Osteoblast (primary cell): Measurements from ENCODE around the gene SPIRE1. TPM values are rescaled to one million over a fixed set of nuclear protein-coding genes. Genes with fewer than 3 reads are reported as not detected.

Experiments used
- DNase-seq: peaks from one replicate; pipeline ENCODE4 v3.0.0; 2011; ENCODE audit warnings: low spot score, mixed read lengths; ENCODE audit not compliant: insufficient read length; ENCODE audit errors: missing footprints
- H2AFZ ChIP-seq: 2 replicates; pipeline ENCODE4 v1.6.0; 2011; ENCODE audit warnings: mild to moderate bottlenecking, low read length
- H3K27ac ChIP-seq: 2 replicates; pipeline ENCODE4 v1.5.1; 2011; ENCODE audit warnings: mild to moderate bottlenecking, low read depth, low read length, moderate library complexity
- H3K27me3 ChIP-seq: 2 replicates; pipeline ENCODE4 v1.6.0; 2012; ENCODE audit warnings: mild to moderate bottlenecking, control low read depth, inconsistent platforms, low read length, moderate library complexity; ENCODE audit not compliant: insufficient read depth
- H3K36me3 ChIP-seq: 2 replicates; pipeline ENCODE4 v1.5.1; 2011; ENCODE audit warnings: mild to moderate bottlenecking, low read length, control low read depth, moderate library complexity; ENCODE audit not compliant: insufficient read depth
- H3K4me1 ChIP-seq: 2 replicates; pipeline ENCODE4 v1.5.1; 2011; ENCODE audit warnings: mild to moderate bottlenecking, low read length, control low read depth, moderate library complexity; ENCODE audit not compliant: insufficient read depth
- H3K4me2 ChIP-seq: 2 replicates; pipeline ENCODE4 v1.6.0; 2011; ENCODE audit warnings: mild to moderate bottlenecking, low read length; ENCODE audit not compliant: insufficient read depth
- H3K4me3 ChIP-seq: fragments of 200-600 bp; sonication (generic); 3 replicates; pipeline ENCODE4 v1.5.1; 2012; ENCODE audit warnings: mild to moderate bottlenecking, low read length, inconsistent platforms; ENCODE audit not compliant: insufficient read depth
- H3K79me2 ChIP-seq: 2 replicates; pipeline ENCODE4 v1.6.0; 2012; ENCODE audit warnings: mild to moderate bottlenecking, low read length, control low read depth, inconsistent platforms; ENCODE audit not compliant: insufficient read depth
- H3K9me3 ChIP-seq: 2 replicates; pipeline ENCODE4 v1.5.1; 2011; ENCODE audit warnings: low read depth, low read length, control low read depth
- H4K20me1 ChIP-seq: 2 replicates; pipeline ENCODE4 v1.6.0; 2012; ENCODE audit warnings: mild to moderate bottlenecking, low read length, control low read depth; ENCODE audit not compliant: insufficient read depth
- total RNA-seq: library from RNA; depleted of rRNA; stranded (reverse); fragments of >200 nt; gene quantifications from 2 replicates; pipeline ENCODE4 v1.2.3, GENCODE V29; 2012
- TF ChIP-seq, protein P1 (sequence below): IDR thresholded peaks from 2 replicates; pipeline ENCODE4 v1.5.1; 2011; ENCODE audit warnings: mild to moderate bottlenecking, low read depth, low read length, moderate library complexity; ENCODE audit errors: extremely low read depth

The SPIRE1 gene
- total RNA-seq, 1 donor, result 64.4 TPM

GRCh38 chr18:12455496-12455895, 202.4 kb downstream of the SPIRE1 start:
- no peak overlapping the region for H3K4me2 ChIP-seq

DNA sequence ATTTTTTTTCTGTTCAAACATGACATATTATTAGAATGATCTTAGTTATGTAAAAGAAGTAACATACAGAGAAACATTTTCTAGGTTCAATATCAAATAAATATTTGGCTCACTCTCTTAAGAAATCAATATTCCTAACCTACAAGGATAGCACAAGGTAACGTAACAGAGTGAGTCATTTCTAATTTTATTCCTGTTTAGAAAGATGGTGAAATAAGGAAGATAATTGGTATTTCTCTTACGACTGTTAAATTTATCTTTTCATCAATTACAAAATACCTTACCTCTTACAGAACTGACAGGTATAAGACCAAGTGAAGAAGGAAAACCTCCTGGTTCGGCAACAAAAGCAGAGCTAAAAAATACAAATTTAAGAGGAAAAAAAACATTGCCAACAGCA, 205.1 kb downstream of the SPIRE1 start:
- Histone ChIP-seq H3K4me1 (no peaks in the 10 kb centered on the region), H3K9me3 (no peaks in the 10 kb centered on the region), H4K20me1 (no peaks in the 10 kb centered on the region), H3K27me3 (no peaks in the 10 kb centered on the region), H3K79me2 (no peaks in the 10 kb centered on the region), H3K27ac (no peak overlapping the region), H3K4me3 (no peak overlapping the region), H3K4me2 (no peak overlapping the region), H2AFZ (no peak overlapping the region), H3K36me3 (peaks cover 33% of the 10 kb centered on the region)
- TF ChIP-seq, protein P1, sequence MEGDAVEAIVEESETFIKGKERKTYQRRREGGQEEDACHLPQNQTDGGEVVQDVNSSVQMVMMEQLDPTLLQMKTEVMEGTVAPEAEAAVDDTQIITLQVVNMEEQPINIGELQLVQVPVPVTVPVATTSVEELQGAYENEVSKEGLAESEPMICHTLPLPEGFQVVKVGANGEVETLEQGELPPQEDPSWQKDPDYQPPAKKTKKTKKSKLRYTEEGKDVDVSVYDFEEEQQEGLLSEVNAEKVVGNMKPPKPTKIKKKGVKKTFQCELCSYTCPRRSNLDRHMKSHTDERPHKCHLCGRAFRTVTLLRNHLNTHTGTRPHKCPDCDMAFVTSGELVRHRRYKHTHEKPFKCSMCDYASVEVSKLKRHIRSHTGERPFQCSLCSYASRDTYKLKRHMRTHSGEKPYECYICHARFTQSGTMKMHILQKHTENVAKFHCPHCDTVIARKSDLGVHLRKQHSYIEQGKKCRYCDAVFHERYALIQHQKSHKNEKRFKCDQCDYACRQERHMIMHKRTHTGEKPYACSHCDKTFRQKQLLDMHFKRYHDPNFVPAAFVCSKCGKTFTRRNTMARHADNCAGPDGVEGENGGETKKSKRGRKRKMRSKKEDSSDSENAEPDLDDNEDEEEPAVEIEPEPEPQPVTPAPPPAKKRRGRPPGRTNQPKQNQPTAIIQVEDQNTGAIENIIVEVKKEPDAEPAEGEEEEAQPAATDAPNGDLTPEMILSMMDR, result no peak
- DNase-seq, result no peak

More at GRCh38 chr18:12455496-12455895, 202.4 kb downstream of the SPIRE1 start:
- H3K27ac ChIP-seq, result no peak overlapping the region
- H3K79me2 ChIP-seq, result no peaks in the 10 kb centered on the region
- H2AFZ ChIP-seq, result no peak overlapping the region
- H3K27me3 ChIP-seq, result no peaks in the 10 kb centered on the region
- H4K20me1 ChIP-seq, result no peaks in the 10 kb centered on the region
- H3K4me3 ChIP-seq, result no peak overlapping the region
- no peaks in the 10 kb centered on the region for H3K4me1 ChIP-seq
- H3K36me3 ChIP-seq, result peaks cover 28% of the 10 kb centered on the region
- no peaks in the 10 kb centered on the region for H3K9me3 ChIP-seq
- TF ChIP-seq, protein P1, result no peak
- no peak for DNase-seq

DNA sequence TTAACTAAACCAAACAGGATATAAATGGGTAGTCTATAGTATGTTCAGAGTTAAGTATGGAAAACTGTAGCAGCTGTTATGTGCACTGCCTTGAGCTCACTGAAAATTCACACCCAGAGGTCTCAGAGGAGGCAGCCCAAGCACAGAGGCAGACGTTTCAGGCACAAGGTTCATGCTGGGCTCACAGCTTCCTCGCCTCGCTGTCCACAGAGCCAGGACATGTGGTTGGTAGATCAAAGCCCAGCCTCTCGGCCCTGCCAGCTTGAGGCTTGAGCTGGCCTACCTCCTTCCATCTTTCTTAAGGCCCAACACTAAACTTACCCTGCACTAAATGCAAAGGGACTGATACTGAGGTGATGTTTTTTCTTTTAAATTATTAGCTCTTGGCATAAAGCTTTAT, 206.5 kb downstream of the SPIRE1 start:
- Histone ChIP-seq H3K27ac (no peak overlapping the region), H2AFZ (no peak overlapping the region), H4K20me1 (no peaks in the 10 kb centered on the region), H3K4me2 (no peak overlapping the region), H3K4me1 (no peaks in the 10 kb centered on the region), H3K27me3 (no peaks in the 10 kb centered on the region), H3K79me2 (no peaks in the 10 kb centered on the region), H3K9me3 (no peaks in the 10 kb centered on the region), H3K36me3 (peaks cover 34% of the 10 kb centered on the region), H3K4me3 (no peak overlapping the region)
- no peak for DNase-seq
- TF ChIP-seq, protein P1, result no peak

GRCh38 chr18:12449051-12449785, 208.7 kb downstream of the SPIRE1 start:
- Histone ChIP-seq H3K4me3 (no peak overlapping the region), H3K27me3 (no peaks in the 10 kb centered on the region), H3K9me3 (peaks cover 1% of the 10 kb centered on the region), H3K79me2 (no peaks in the 10 kb centered on the region), H4K20me1 (no peaks in the 10 kb centered on the region), H3K27ac (no peak overlapping the region), H3K36me3 (peaks cover 37% of the 10 kb centered on the region), H3K4me2 (no peak overlapping the region), H3K4me1 (no peaks in the 10 kb centered on the region), H2AFZ (no peak overlapping the region)
- no peak for DNase-seq
- TF ChIP-seq, protein P1, result no peak
